ENCODE data around the gene ARL3.

Gene ARL3

GRCh38 chr10:102679596-102679995 is 34.6 kb downstream of the ARL3 start:
- TF ChIP-seq CTCF (IDR thresholded peaks at IDR 0.05; ENCODE audit: low read depth, low read length, missing control alignments): no peak
- H3K4me3 ChIP-seq (ENCODE audit: low read depth, low read length): no peak overlapping the region
- DNase-seq (ENCODE audit: low read depth): no peak
- in situ Hi-C loops (cut with HindIII; ENCODE audit: low sequenced_read_pairs): loop anchor here (5.0 kb wide), 1 partner anchor 33 kb away; the partner anchor contains the start of genes ARL3 and SFXN2

GRCh38 chr10:102678842-102679289 is 35.3 kb downstream of the ARL3 start:
- DNase-seq (ENCODE audit: low read depth): no peak
- in situ Hi-C loops (cut with HindIII; ENCODE audit: low sequenced_read_pairs): loop anchor here (5.0 kb wide), 1 partner anchor 33 kb away; the partner anchor contains the start of genes ARL3 and SFXN2
- TF ChIP-seq CTCF (IDR thresholded peaks at IDR 0.05; ENCODE audit: low read depth, low read length, missing control alignments): peak; percentile 76
- no peak overlapping the region for H3K4me3 ChIP-seq (ENCODE audit: low read depth, low read length)

GRCh38 chr10:102678068-102678400 is 36.2 kb downstream of the ARL3 start:
- no peak for TF ChIP-seq CTCF (IDR thresholded peaks at IDR 0.05; ENCODE audit: low read depth, low read length, missing control alignments)
- no peak for DNase-seq (ENCODE audit: low read depth)
- in situ Hi-C loops (cut with HindIII; ENCODE audit: low sequenced_read_pairs): loop anchor here (5.0 kb wide), 1 partner anchor 34 kb away; the partner anchor contains the start of genes ARL3 and SFXN2

GRCh38 chr10:102677331-102678067 is 36.7 kb downstream of the ARL3 start:
- TF ChIP-seq CTCF (IDR thresholded peaks at IDR 0.05; ENCODE audit: low read depth, low read length, missing control alignments): no peak
- DNase-seq (ENCODE audit: low read depth): no peak
- H3K4me3 ChIP-seq (ENCODE audit: low read depth, low read length): no peak overlapping the region
- in situ Hi-C loops (cut with HindIII; ENCODE audit: low sequenced_read_pairs): loop anchor here (5.0 kb wide), 1 partner anchor 35 kb away; the partner anchor contains the start of genes ARL3 and SFXN2

More at GRCh38 chr10:102678068-102678400, 36.2 kb downstream of the ARL3 start:
- no peak overlapping the region for H3K4me3 ChIP-seq (ENCODE audit: low read depth, low read length)

GRCh38 chr10:102676534-102677315 is 37.5 kb downstream of the ARL3 start:
- TF ChIP-seq CTCF (IDR thresholded peaks at IDR 0.05; ENCODE audit: low read depth, low read length, missing control alignments): no peak
- H3K4me3 ChIP-seq (ENCODE audit: low read depth, low read length): no peak overlapping the region
- in situ Hi-C loops (cut with HindIII; ENCODE audit: low sequenced_read_pairs): loop anchor here (5.0 kb wide), 1 partner anchor 36 kb away; the partner anchor contains the start of genes ARL3 and SFXN2
- no peak for DNase-seq (ENCODE audit: low read depth)

All from astrocyte of the cerebellum (primary cell).